ENCODE measurements around the gene NAT16.
"Not testable (repeated sequence)": the region's sequence is repeated elsewhere in the genome, so short reads cannot be mapped to it uniquely, and the experiment has no call there.

NAT16 gene

DNA sequence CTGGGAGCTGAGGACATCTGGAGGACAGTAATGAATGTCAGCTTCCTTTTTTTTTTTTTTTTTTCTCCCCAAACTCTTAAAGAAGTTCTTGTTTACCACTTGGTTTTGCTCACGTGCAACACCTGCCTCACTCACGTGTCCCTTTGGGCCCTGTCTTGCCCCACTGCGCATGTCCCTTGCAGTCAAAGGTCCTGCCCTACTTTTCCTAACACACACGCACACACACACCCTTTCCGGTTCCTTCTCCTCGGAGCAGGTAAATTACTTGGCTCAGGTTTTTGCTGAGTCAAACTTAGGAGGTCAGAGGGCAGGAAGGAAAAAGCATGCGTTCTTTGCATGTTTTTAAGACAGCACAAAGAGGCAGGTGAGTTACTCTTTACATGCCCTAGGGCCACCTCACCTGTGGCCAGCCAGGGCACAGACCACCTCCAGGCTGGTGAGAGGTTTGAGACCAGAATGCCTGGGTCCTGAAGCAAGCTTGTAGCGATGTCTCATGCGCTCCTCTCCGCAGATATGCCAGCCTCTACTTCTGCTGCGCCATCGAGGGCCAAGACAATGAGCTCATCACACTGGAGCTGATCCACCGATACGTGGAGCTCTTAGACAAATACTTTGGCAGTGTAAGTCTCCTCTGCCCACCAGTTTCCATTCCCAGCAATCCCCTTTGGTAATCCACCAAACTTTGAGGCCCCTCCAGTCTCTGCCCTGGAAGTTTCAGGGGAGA, 23.1 kb downstream of the NAT16 start:
- DNase-seq, result no peak

DNA sequence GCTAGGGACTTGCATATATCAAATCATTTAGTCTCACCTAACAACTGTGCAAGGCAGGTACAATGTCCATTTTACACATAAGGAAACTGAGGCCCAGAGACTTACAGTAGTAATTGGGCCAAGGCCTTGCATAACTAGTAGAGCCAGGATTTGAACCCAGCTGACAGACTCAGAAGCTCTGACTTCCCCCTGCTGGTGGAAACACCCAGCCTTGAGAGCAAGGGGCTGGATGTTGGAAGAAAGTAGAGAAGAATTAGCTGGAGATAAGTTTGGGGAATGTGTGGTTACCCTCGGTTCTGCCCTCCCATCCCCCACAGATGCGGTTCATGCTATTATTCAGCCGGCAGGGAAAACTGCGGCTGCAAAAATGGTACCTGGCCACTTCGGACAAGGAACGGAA, 23.8 kb downstream of the NAT16 start:
- no peak for DNase-seq

DNA sequence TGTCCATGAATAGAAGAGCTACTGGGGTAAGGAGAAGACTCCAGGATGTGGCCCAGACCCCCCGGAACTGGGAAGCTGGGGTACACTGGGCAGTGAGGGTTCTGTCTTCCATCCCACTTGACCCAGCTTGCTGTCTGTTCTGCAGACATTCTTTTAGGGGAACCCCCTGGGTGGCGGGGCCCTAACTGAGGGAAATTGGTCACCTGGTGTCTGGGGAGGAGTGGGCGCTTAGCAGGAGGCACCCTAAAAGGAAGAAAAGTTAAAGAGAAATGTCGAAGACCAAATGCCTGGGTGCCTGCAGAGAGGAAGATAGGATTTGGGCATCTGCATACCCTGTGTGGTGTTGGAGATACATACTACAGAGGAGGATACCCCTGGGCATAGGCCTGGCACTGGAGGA, 24.8 kb downstream of the NAT16 start:
- DNase-seq, result no peak

DNA sequence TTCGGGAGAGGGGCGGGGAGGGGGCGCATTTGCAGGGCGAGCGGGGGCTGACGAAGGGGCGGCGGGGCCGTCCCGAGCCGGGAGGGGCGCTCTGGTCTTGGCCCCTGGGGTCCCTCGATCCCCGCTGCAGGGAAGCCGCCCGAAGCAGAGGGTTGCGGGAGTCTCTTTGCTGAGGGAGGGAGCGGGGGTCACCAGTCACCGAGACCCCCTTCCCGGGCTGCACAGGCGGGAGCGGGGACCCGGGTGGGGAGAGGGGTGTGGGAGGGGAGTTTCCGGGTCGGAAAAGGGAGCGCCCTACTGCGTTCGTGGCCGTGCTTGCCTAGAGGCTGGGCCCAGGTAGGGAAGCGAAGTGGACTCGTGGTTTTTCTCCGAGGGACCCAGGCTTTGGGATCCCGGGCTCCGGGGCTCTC, 25.4 kb downstream of the NAT16 start:
- no peak for DNase-seq

- peak; percentile 96 to 97 for DNase-seq
Measured at GRCh38 chr7:101153969-101154692, 26.0 kb downstream of the NAT16 start, which contains the start of gene AP1S1. AP1S1 (plus strand) TSS chr7:101154476; CDS start chr7:101154515, 39 bp downstream.

- no peak for DNase-seq
Measured at GRCh38 chr7:101151908-101152651, 28.0 kb downstream of the NAT16 start.

- DNase-seq, result no peak
Measured at GRCh38 chr7:101140746-101141382, 39.2 kb downstream of the NAT16 start.

GRCh38 chr7:101140339-101140699, 39.8 kb downstream of the NAT16 start:
- DNase-seq, result no peak

DNA sequence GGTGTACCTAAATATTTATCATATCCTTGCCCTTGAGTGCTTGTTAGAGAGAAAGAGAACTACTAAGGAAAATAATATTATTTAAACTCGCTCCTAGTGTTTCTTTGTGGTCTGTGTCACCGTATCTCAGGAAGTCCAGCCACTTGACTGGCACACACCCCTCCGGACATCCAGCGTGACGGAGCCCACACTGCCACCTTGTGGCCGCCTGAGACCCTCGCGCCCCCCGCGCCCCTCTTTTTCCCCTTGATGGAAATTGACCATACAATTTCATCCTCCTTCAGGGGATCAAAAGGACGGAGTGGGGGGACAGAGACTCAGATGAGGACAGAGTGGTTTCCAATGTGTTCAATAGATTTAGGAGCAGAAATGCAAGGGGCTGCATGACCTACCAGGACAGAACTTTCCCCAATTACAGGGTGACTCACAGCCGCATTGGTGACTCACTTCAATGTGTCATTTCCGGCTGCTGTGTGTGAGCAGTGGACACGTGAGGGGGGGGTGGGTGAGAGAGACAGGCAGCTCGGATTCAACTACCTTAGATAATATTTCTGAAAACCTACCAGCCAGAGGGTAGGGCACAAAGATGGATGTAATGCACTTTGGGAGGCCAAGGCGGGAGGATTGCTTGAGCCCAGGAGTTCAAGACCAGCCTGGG, 41.8 kb downstream of the NAT16 start:
- peak; percentile 79 to 86 for DNase-seq

DNA sequence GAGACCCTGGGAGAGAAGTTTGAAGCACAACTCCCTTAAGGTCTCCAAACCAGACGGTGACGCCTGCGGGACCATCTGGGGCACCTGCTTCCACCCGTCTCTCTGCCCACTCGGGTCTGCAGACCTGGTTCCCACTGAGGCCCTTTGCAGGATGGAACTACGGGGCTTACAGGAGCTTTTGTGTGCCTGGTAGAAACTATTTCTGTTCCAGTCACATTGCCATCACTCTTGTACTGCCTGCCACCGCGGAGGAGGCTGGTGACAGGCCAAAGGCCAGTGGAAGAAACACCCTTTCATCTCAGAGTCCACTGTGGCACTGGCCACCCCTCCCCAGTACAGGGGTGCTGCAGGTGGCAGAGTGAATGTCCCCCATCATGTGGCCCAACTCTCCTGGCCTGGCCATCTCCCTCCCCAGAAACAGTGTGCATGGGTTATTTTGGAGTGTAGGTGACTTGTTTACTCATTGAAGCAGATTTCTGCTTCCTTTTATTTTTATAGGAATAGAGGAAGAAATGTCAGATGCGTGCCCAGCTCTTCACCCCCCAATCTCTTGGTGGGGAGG, 42.4 kb downstream of the NAT16 start:
- DNase-seq, result no peak

- no peak for DNase-seq
Measured at GRCh38 chr7:101134399-101134980, 45.6 kb downstream of the NAT16 start.

GRCh38 chr7:101133621-101134398, 46.3 kb downstream of the NAT16 start:
- DNase-seq, result no peak

- not testable (repeated sequence) for DNase-seq
Measured at GRCh38 chr7:101132626-101133600, 47.2 kb downstream of the NAT16 start.

GRCh38 chr7:101129603-101130117, 50.4 kb downstream of the NAT16 start:
- DNase-seq, result no peak

DNA sequence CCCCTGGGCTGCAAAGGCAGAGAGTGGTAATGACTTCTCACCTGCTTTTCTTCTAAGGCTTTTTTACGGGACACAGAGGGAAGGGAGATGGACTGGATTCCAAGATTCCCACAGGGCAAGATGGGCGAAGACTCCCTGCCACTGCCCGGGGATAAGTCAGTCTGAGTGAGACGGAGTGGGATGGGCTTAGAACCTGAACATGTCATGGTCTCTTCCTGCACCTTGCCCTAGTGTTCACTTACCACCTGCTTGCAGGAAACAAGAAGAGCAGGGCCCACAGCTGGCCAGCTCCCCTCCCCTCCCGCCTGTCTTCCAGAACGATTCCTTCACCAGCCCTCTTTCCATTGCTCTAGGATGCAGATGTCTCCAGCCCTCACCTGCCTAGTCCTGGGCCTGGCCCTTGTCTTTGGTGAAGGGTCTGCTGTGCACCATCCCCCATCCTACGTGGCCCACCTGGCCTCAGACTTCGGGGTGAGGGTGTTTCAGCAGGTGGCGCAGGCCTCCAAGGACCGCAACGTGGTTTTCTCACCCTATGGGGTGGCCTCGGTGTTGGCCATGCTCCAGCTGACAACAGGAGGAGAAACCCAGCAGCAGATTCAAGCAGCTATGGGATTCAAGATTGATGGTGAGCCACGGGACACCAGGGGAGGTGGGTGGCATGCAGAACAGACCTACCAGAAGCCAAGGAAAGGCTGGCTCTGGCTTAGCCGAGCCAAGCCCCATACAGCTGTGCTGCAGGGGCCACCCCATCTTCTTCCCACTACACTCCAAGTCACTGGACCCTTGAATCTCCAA, 51.9 kb downstream of the NAT16 start:
- DNase-seq, result no peak

DNA sequence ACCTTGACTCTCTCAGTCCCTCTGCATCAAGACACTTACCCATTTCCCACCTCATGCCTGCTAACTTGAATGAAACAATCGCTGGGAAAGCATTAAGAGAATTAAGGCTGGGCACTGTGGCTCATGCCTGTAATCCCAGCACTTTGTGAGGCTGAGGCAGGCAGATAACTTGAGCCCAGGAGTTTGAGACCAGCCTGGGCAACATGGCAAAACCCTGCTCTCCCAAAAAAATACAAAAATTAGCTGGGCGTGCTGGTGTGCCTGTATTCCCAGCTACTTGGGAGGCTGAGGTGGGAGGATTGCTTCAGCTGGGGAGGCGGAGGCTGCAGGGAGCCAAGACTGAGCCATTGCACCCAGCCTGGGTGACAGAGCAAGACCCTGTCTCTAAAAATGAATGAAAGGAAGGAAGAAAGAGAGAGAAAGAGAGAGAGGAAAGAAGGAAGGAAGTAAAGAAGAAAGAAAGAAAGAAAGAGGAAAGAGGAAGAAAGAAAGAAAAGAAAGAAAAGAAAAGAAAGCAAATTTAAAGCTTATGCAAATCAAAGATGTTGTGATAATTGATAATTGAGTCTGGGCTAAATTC, 52.5 kb downstream of the NAT16 start:
- no peak for DNase-seq

- DNase-seq, result peak; percentile 56 to 73
Measured at GRCh38 chr7:101126651-101127459, 53.2 kb downstream of the NAT16 start, which contains the start of gene SERPINE1. SERPINE1 (plus strand) TSS chr7:101127104; CDS start chr7:101128394, 1,290 bp downstream.
